ENCODE data around the gene RANGRF. TPM values are rescaled to one million over a fixed set of nuclear protein-coding genes. Genes with fewer than 3 reads are reported as not detected.

Gene RANGRF
- total and polyA plus RNA-seq, 9 of the 15 experiments (the other 6 are each of a cell fraction or from before 2014, with no cell fraction given): 7.6 to 60.0 (median 16.0) TPM

DNA sequence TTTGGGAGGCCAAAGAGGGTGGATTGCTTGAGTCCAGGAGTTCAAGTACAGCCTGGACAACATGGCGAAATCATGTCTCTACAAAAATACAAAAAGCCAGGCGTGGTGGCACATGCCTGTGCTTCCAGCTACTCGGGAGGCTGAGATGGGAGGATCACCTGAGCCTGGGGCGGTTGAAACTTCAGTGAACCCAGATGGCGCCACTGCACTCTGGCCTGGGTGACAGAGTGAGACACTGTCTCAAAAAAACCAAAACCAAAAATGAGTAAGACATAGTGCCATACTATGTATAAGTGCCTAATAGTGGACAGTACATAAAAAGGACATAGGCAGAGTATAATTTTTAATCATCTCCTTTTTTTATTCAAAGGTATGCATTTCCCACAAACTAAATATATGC lies 44.6 kb upstream of the RANGRF start:
- no peak overlapping the region for H3K27ac ChIP-seq (ENCODE audit: extremely low read depth, low read depth, low read length)
- FAIRE-seq (no peak), ATAC-seq (no peak), DNase-seq (ENCODE audit: extremely low read depth in 1 of 4, low spot score in 3 of 4) (peak in 1 of 4 experiments; percentile 21)
- H3K9ac ChIP-seq (ENCODE audit: insufficient read depth in 1 of 2, low read depth in 2 of 2, low read length in 2 of 2): no peak overlapping the region
- in situ Hi-C loops (cut with MboI) (no loop called here), intact Hi-C loops (cut with micrococcal nuclease) (no loop called here)
- H3K4me2 ChIP-seq (ENCODE audit: insufficient read depth, low read length): no peak overlapping the region
- H3K9me3 ChIP-seq (replicated peaks; ENCODE audit: control insufficient read depth, insufficient read depth, low read depth, low read length): no peaks in the 10 kb centered on the region
- H3K9me1 ChIP-seq (ENCODE audit: control insufficient read depth, insufficient read depth, low read length): no peaks in the 10 kb centered on the region
- no peaks in the 10 kb centered on the region for H4K20me1 ChIP-seq (replicated peaks; ENCODE audit: control insufficient read depth, insufficient read depth, low read length)
- peaks cover 36% of the 10 kb centered on the region for H3K79me2 ChIP-seq (ENCODE audit: control insufficient read depth, insufficient read depth, low read length)
- TF ChIP-seq, protein P1, sequence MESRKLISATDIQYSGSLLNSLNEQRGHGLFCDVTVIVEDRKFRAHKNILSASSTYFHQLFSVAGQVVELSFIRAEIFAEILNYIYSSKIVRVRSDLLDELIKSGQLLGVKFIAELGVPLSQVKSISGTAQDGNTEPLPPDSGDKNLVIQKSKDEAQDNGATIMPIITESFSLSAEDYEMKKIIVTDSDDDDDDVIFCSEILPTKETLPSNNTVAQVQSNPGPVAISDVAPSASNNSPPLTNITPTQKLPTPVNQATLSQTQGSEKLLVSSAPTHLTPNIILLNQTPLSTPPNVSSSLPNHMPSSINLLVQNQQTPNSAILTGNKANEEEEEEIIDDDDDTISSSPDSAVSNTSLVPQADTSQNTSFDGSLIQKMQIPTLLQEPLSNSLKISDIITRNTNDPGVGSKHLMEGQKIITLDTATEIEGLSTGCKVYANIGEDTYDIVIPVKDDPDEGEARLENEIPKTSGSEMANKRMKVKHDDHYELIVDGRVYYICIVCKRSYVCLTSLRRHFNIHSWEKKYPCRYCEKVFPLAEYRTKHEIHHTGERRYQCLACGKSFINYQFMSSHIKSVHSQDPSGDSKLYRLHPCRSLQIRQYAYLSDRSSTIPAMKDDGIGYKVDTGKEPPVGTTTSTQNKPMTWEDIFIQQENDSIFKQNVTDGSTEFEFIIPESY (CRISPR knock-in tag; IDR thresholded peaks at IDR 0.05): peak; percentile 86
- TF ChIP-seq RAD21 (CRISPR knock-in tag; conservative IDR thresholded peaks at IDR 0.05 in 1 of 2, IDR thresholded peaks at IDR 0.05 in 1 of 2) (0 out of 4 replicates have a peak, but pooled peaks of 1 of the 2 experiments have one; percentile 14), KAT2B (IDR thresholded peaks at IDR 0.05; ENCODE audit: low read depth, low read length) (no peak), RFX7 (CRISPR knock-in tag; IDR thresholded peaks at IDR 0.05) (no peak)
- no peak overlapping the region for H3K4me3 ChIP-seq
- 65% methylated on average over 5 of the region's 5 CpGs for WGBS (ENCODE audit: insufficient coverage, low coverage, missing lambda C conversion rate)
- no TSS peak for BruUV-seq (replicated peaks)
- CTCF ChIA-PET (ENCODE audit: low intra/inter-chr PET ratio): no interaction called here
- POLR2A ChIA-PET: interaction anchor here (0.8 to 1.4 kb wide), 3 partner anchors 11 to 18 kb away, joined by 3 to 5 read pairs (median 3); no protein-coding TSS in a partner anchor
- H2AFZ ChIP-seq (ENCODE audit: low read depth, low read length): no peak overlapping the region
- peaks cover 0 to 5% of the 10 kb centered on the region in 2 experiments; a peak in 2 of 5 replicates for H3K4me1 ChIP-seq (replicated peaks in 1 of 2; ENCODE audit: control insufficient read depth in 2 of 2, insufficient read depth in 2 of 2, low read length in 2 of 2)
- peaks cover 38% of the 10 kb centered on the region; the same call in 2 of the 3 replicates for H3K36me3 ChIP-seq (ENCODE audit: control insufficient read depth, insufficient read depth, low read length)
- no peaks in the 10 kb centered on the region for H3K27me3 ChIP-seq (ENCODE audit: control insufficient read depth in 2 of 2, insufficient read depth in 2 of 2, low read length in 2 of 2)

All from K562 (cell line).